ENCODE results near the gene FSTL3.

The FSTL3 gene

DNA sequence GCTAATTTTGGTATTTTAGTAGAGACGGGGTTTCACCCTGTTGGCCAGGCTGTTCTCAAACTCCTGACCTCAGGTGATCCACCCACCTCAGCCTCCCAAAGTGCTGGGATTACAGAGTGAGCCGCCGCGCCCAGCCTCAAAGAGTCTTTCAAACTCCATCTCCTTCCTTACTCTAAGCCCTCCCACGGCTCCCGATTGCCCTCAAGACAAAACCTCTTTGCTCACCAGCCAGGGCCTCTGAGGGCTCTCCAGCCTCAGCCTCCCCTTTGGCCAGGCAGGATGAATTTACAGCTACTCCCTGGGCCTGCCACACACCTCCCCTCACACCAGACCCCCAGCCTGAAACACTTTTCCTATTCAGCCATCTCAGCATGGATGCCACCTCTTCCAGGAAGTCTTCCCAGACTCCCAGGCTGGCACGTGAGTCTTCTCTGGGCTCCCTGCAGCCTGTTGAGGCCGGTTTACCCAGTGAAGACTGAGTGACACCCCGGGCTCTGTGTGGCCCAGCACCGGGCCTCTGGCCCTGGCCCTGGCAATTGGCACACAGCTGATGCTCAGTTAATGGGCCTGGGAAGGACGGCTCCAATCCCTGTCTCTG is 11.5 kb downstream of the FSTL3 start:
- H3K79me2 ChIP-seq (ENCODE audit: low read length): no peaks in the 10 kb centered on the region
- no peaks in the 10 kb centered on the region for H3K9me2 ChIP-seq (replicated peaks; ENCODE audit: insufficient read depth, low read length)
- no peak for DNase-seq
- H2AFZ ChIP-seq (ENCODE audit: low read length): no peak overlapping the region
- no peaks in the 10 kb centered on the region for H4K20me1 ChIP-seq (ENCODE audit: insufficient read depth, low read length)
- H3K9ac ChIP-seq (ENCODE audit: low read length): no peak overlapping the region
- TF ChIP-seq EZH2phosphoT487 (IDR thresholded peaks at IDR 0.05; ENCODE audit: low read length) (no peak), CTCF (IDR thresholded peaks at IDR 0.05; ENCODE audit: low read length) (no peak), EZH2 (optimal IDR thresholded peaks at IDR 0.05; ENCODE audit: low read depth, low read length) (no peak)
- no peaks in the 10 kb centered on the region for H3K9me3 ChIP-seq (replicated peaks; ENCODE audit: insufficient read depth, low read length)
- no peak overlapping the region for H3K4me2 ChIP-seq (ENCODE audit: low read depth, low read length)
- no peaks in the 10 kb centered on the region for H3K4me1 ChIP-seq (ENCODE audit: low read length)
- H3K36me3 ChIP-seq (replicated peaks; ENCODE audit: insufficient read depth, low read length): no peaks in the 10 kb centered on the region
- no peak overlapping the region for H3K4me3 ChIP-seq (ENCODE audit: low read length)
- peaks cover 89% of the 10 kb centered on the region for H3K27me3 ChIP-seq (replicated peaks; ENCODE audit: insufficient read depth, low read length)
- no peak overlapping the region for H3K27ac ChIP-seq (ENCODE audit: low read length)
- H3F3A ChIP-seq (ENCODE audit: insufficient read depth, low read length): no peaks in the 10 kb centered on the region

GRCh38 chr19:688214-688613 is 12.0 kb downstream of the FSTL3 start:
- Histone ChIP-seq H3K9me2 (replicated peaks; ENCODE audit: insufficient read depth, low read length) (no peaks in the 10 kb centered on the region), H3K36me3 (replicated peaks; ENCODE audit: insufficient read depth, low read length) (no peaks in the 10 kb centered on the region), H3K4me3 (ENCODE audit: low read length) (no peak overlapping the region), H3K9ac (ENCODE audit: low read length) (no peak overlapping the region), H4K20me1 (ENCODE audit: insufficient read depth, low read length) (no peaks in the 10 kb centered on the region), H3K27me3 (replicated peaks; ENCODE audit: insufficient read depth, low read length) (peaks cover 86% of the 10 kb centered on the region), H3K9me3 (replicated peaks; ENCODE audit: insufficient read depth, low read length) (no peaks in the 10 kb centered on the region), H3K27ac (ENCODE audit: low read length) (no peak overlapping the region), H2AFZ (ENCODE audit: low read length) (no peak overlapping the region), H3K4me1 (ENCODE audit: low read length) (no peaks in the 10 kb centered on the region), H3K4me2 (ENCODE audit: low read depth, low read length) (no peak overlapping the region), H3K79me2 (ENCODE audit: low read length) (no peaks in the 10 kb centered on the region), H3F3A (ENCODE audit: insufficient read depth, low read length) (no peaks in the 10 kb centered on the region)
- TF ChIP-seq CTCF (IDR thresholded peaks at IDR 0.05; ENCODE audit: low read length) (no peak), EZH2 (optimal IDR thresholded peaks at IDR 0.05; ENCODE audit: low read depth, low read length) (no peak), EZH2phosphoT487 (IDR thresholded peaks at IDR 0.05; ENCODE audit: low read length) (no peak)
- DNase-seq: no peak

GRCh38 chr19:688992-689391 is 12.8 kb downstream of the FSTL3 start:
- Histone ChIP-seq H3K27ac (ENCODE audit: low read length) (no peak overlapping the region), H3K9me3 (replicated peaks; ENCODE audit: insufficient read depth, low read length) (no peaks in the 10 kb centered on the region), H4K20me1 (ENCODE audit: insufficient read depth, low read length) (no peaks in the 10 kb centered on the region), H3K9me2 (replicated peaks; ENCODE audit: insufficient read depth, low read length) (no peaks in the 10 kb centered on the region), H3K79me2 (ENCODE audit: low read length) (no peaks in the 10 kb centered on the region), H3K9ac (ENCODE audit: low read length) (no peak overlapping the region), H3K36me3 (replicated peaks; ENCODE audit: insufficient read depth, low read length) (no peaks in the 10 kb centered on the region), H3K4me2 (ENCODE audit: low read depth, low read length) (no peak overlapping the region), H2AFZ (ENCODE audit: low read length) (no peak overlapping the region), H3K27me3 (replicated peaks; ENCODE audit: insufficient read depth, low read length) (peaks cover 83% of the 10 kb centered on the region), H3K4me3 (ENCODE audit: low read length) (no peak overlapping the region), H3F3A (ENCODE audit: insufficient read depth, low read length) (no peaks in the 10 kb centered on the region), H3K4me1 (ENCODE audit: low read length) (no peaks in the 10 kb centered on the region)
- TF ChIP-seq EZH2phosphoT487 (IDR thresholded peaks at IDR 0.05; ENCODE audit: low read length): no peak
- TF ChIP-seq EZH2 (optimal IDR thresholded peaks at IDR 0.05; ENCODE audit: low read depth, low read length): no peak
- no peak for TF ChIP-seq CTCF (IDR thresholded peaks at IDR 0.05; ENCODE audit: low read length)
- DNase-seq: no peak

Measured in MM.1S (cell line).